ENCODE data around the gene MDM2.

Gene MDM2

GRCh38 chr12:68893201-68893600, 85.2 kb downstream of the MDM2 start:
- no peak for ATAC-seq
- no peak for TF ChIP-seq TSHZ2 (CRISPR knock-in tag; IDR thresholded peaks at IDR 0.05)
- TF ChIP-seq, protein P1, sequence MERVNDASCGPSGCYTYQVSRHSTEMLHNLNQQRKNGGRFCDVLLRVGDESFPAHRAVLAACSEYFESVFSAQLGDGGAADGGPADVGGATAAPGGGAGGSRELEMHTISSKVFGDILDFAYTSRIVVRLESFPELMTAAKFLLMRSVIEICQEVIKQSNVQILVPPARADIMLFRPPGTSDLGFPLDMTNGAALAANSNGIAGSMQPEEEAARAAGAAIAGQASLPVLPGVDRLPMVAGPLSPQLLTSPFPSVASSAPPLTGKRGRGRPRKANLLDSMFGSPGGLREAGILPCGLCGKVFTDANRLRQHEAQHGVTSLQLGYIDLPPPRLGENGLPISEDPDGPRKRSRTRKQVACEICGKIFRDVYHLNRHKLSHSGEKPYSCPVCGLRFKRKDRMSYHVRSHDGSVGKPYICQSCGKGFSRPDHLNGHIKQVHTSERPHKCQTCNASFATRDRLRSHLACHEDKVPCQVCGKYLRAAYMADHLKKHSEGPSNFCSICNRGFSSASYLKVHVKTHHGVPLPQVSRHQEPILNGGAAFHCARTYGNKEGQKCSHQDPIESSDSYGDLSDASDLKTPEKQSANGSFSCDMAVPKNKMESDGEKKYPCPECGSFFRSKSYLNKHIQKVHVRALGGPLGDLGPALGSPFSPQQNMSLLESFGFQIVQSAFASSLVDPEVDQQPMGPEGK (CRISPR knock-in tag; IDR thresholded peaks at IDR 0.05; ENCODE audit: borderline replicate concordance) = no peak
- no peak for TF ChIP-seq ZC3H10 (CRISPR knock-in tag; IDR thresholded peaks at IDR 0.05)
- TF ChIP-seq ZNF70 (CRISPR knock-in tag; IDR thresholded peaks at IDR 0.05) = no peak
- no peak for TF ChIP-seq BACH2 (CRISPR knock-in tag; IDR thresholded peaks at IDR 0.05; ENCODE audit: borderline replicate concordance)
- TF ChIP-seq ZFP3 (CRISPR knock-in tag; IDR thresholded peaks at IDR 0.05) = no peak
- no peak for TF ChIP-seq ZNF8 (CRISPR knock-in tag; IDR thresholded peaks at IDR 0.05)

DNA sequence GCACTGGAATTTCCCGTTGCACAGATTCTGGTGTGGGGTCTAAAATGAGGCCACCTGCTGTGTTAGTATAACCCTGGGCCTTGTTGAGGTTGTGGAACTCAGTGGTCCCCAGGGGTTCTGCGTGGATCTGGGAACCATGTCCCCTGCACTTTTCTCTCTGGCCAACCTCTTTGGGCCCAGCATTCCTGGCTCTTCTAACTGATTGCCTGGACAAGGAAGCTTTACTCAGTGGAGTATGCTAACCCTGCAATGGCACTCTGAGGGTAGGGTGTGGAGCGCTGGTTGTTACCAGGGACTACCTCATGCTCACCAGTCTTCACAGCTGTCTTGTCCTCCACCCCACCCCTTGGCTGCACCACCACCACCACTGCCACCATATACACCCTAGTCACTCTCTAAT, 85.8 kb downstream of the MDM2 start:
- no peak for TF ChIP-seq ARNTL (CRISPR knock-in tag; IDR thresholded peaks at IDR 0.05; ENCODE audit: borderline replicate concordance, low read depth)
- TF ChIP-seq POU6F1 (CRISPR knock-in tag; IDR thresholded peaks at IDR 0.05; ENCODE audit: borderline replicate concordance, low read depth) = no peak
- no peak for TF ChIP-seq ESRRG (CRISPR knock-in tag; IDR thresholded peaks at IDR 0.05)
- TF ChIP-seq ZNF8 (CRISPR knock-in tag; IDR thresholded peaks at IDR 0.05) = no peak
- TF ChIP-seq ZNF70 (CRISPR knock-in tag; IDR thresholded peaks at IDR 0.05) = no peak
- no peak for TF ChIP-seq ZC3H10 (CRISPR knock-in tag; IDR thresholded peaks at IDR 0.05)
- no peak for TF ChIP-seq RARB (CRISPR knock-in tag; IDR thresholded peaks at IDR 0.05)
- TF ChIP-seq GLIS3 (CRISPR knock-in tag; IDR thresholded peaks at IDR 0.05) = no peak
- TF ChIP-seq OSR1 (CRISPR knock-in tag; IDR thresholded peaks at IDR 0.05) = no peak
- TF ChIP-seq CSRNP3 (CRISPR knock-in tag; IDR thresholded peaks at IDR 0.05) = no peak
- TF ChIP-seq TSHZ2 (CRISPR knock-in tag; IDR thresholded peaks at IDR 0.05) = no peak
- no peak for TF ChIP-seq TOX (CRISPR knock-in tag; IDR thresholded peaks at IDR 0.05; ENCODE audit: borderline replicate concordance)
- no peak for TF ChIP-seq PPARA (CRISPR knock-in tag; IDR thresholded peaks at IDR 0.05; ENCODE audit: borderline replicate concordance)
- no peak for TF ChIP-seq CREB5 (CRISPR knock-in tag; IDR thresholded peaks at IDR 0.05; ENCODE audit: low read depth)
- TF ChIP-seq ISL1 (CRISPR knock-in tag; IDR thresholded peaks at IDR 0.05) = no peak
- TF ChIP-seq ZNF565 (CRISPR knock-in tag; conservative IDR thresholded peaks at IDR 0.05; ENCODE audit: low read depth) = no peak
- ATAC-seq = no peak
